PC-3 (cell line): ENCODE measurements around the gene AARS2.

Source experiments
- CTCF ChIP-seq: fragments of 300-600 bp; sonication (generic); conservative IDR thresholded peaks from 2 replicates; pipeline ENCODE4 v1.5.1; 2017; ENCODE audit warnings: antibody characterized with exemption, low read depth, mild to moderate bottlenecking, low read length
- EZH2 ChIP-seq: fragments of 300-600 bp; sonication (generic); IDR thresholded peaks from one replicate; pipeline ENCODE4 v1.6.1; 2017; ENCODE audit warnings: antibody characterized with exemption, mild to moderate bottlenecking, low read length; ENCODE audit not compliant: unreplicated experiment

- TF ChIP-seq CTCF (no peak), EZH2 (no peak)
Measured at GRCh38 chr6:44275271-44275748, 37.8 kb downstream of the AARS2 start.
